HG03196 (cell line): Measurements from ENCODE around the gene DCPS.
"Not testable (repeated sequence)": the region's sequence is repeated elsewhere in the genome, so short reads cannot be mapped to it uniquely, and the experiment has no call there.

Experiments used
- ATAC-seq: cut with Tn5 transposase; IDR thresholded peaks from one replicate; pipeline ENCODE4 v1.9.1; 2021; ENCODE audit not compliant: unreplicated experiment

The DCPS gene

DNA sequence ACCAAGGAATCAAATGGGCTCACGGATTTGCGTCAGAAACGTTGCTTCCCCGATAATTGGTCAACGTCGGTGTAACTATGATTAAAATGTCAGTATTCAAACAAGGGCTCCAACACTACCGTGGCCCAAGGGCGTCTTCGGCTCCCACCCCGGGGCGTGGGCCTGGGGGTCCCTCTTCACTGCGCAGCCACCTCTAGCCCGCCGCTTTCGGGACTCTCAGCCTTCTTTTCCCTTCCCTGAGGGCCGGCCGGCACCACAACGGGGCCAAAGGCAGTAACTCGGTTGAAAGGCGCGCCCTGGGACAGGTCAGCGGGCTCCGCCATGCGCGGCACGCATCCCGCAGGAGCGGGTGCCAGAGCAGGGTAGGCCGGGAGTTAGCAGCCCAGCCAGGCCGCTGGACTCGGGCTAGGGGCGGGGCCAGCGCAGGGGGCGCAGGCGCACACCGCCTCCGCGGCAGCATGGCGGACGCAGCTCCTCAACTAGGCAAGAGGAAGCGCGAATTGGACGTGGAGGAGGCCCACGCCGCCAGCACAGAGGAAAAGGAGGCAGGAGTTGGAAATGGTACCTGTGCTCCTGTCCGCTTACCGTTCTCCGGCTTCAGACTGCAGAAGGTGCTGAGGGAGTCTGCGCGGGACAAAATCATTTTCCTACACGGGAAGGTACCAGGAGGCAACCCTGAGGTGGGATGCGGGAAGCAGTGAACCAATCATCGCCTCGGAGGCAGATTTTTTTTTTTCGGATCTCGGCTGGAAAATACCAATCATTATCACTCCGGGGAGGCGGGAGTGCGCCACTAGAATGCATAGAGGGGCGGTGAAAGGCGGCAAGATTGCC, at the start of gene DCPS:
Gene DCPS, plus strand, starts transcription at position 438 of the 834 bp plus-strand sequence. Its CDS starts 21 bp downstream, at position 459.
- ATAC-seq: peak; percentile 92

DNA sequence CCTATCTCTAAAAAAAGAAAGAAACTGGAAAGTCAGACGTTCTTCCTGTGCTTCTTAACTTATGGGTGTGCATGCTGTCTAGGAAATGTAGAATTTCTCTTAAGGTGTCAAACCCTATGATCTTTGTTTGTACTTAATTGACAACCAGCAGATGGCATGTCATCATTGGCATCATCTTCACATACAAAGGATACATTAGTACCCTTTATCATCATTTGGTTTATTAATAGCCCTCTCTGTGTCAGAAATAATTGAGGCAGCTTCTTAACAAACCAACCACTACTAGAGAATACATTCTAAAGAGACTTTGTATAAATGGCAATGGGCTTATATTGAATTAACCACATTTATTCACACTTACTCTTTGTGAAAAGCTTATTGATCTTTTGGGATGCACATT, 49.0 kb upstream of the DCPS start:
- no peak for ATAC-seq

DNA sequence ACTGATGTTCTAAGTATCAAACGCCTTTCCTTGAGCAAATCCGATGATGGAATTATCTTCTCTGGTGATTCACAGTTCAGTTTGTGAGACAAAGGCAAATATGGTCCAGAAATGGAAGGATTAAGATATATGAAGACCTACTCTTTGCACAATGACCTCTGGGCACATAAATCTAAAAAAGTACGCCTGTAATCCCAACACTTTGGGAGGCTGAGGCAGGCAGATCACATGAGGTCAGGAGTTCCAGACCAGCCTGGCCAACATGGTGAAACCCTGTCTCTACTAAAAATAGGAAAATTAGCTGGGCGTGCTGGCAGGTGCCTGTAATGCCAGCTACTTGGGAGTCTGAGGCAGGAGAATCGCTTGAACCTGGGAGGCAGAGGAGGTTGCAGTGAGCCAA, 48.4 kb upstream of the DCPS start:
- not testable (repeated sequence) for ATAC-seq

DNA sequence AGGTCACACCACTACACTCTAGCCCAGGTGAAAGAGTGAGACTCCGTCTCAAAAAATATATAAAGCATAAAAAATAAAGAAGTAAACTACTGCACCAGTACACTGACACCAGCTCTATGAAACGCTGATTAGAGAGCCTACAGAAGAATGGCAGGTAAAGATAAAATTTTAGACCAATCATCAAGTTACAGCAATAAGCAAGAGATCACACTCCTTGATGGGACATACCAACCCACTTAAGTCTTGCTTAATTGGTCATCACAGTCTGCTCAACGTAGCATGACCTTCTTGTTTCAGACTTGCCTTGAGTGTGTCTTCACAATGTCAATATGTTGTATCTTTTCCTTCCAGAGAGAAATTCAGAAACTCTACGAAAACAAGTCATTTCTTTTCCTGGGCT, 47.6 kb upstream of the DCPS start:
- ATAC-seq: no peak

GRCh38 chr11:126257144-126257543, 46.7 kb upstream of the DCPS start:
- no peak for ATAC-seq

GRCh38 chr11:126257764-126258163, 46.1 kb upstream of the DCPS start:
- ATAC-seq: no peak

DNA sequence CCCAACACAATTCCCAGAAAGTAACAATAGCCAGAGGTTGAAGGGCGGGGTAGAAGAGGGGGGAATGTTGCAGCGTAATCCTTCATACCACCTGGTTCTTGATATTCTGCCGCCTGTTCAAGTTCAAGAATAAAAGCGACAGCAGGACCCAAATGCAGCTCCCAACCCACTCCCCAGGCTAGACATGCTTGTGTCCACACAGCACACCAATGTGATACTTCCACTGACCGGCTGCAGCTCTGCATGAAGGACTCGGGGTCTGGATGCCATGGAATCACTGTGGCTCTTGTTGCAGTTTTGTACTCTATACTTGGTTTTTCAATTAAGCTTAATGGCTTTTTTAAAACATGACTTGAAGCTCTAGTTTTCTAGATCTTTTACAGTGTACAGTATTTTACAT, 41.6 kb upstream of the DCPS start:
- ATAC-seq: no peak

GRCh38 chr11:126263489-126263888, 40.4 kb upstream of the DCPS start:
- no peak for ATAC-seq

DNA sequence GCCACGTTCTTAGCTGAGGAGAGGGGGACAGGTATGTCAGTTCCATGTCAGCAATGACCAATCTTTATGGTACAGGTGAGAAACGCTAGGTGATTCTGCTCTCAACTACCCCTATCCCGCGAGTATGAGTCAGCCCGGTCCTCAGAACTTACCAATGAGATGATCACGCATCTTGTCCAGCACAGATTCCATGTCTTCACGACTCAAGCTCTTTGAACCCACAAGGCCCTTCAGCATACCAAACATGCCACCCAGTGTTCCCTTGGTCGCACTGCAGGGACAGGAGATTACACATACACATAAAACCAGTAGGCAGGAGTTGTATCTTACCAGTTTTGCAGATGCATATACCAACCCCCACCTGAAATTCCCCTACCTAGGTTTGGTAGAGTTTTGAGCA, 38.0 kb upstream of the DCPS start:
- no peak for ATAC-seq

- ATAC-seq: no peak
These were observed 36.2 kb upstream of the DCPS start for GRCh38 chr11:126267650-126268049.

GRCh38 chr11:126268361-126268707, 35.5 kb upstream of the DCPS start:
- ATAC-seq: no peak

- peak; percentile 99 for ATAC-seq
These were observed 34.9 kb upstream of the DCPS start, which contains the start of the genes FOXRED1 and SRPRA for GRCh38 chr11:126268708-126269579. TSS of gene FOXRED1 (plus strand) at chr11:126269154. CDS start at chr11:126269207, 53 bp downstream. TSS of gene SRPRA (minus strand) at chr11:126268895. CDS start at chr11:126268804, 91 bp downstream.

- ATAC-seq: no peak
These were observed 26.5 kb upstream of the DCPS start for GRCh38 chr11:126277322-126277721.

DNA sequence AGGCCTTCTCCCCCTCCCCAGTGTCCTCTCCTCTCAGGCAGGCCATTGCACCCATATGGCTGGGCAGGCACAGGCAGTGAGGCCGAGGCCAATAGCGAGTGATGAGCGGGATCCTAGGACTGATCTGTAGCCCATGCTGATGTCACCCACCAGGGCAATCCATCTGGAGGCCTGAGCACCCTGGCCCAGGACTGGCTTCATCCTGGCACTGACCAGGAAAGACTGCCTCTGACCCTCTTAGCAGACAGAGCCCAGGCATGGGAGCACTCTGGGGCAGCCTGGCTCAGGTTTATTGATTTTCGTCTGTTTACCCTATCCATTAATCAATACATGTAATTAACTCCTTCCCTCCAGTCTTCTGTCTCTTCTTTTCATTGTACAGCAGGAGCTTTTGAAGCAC, 26.1 kb upstream of the DCPS start:
- ATAC-seq: no peak

DNA sequence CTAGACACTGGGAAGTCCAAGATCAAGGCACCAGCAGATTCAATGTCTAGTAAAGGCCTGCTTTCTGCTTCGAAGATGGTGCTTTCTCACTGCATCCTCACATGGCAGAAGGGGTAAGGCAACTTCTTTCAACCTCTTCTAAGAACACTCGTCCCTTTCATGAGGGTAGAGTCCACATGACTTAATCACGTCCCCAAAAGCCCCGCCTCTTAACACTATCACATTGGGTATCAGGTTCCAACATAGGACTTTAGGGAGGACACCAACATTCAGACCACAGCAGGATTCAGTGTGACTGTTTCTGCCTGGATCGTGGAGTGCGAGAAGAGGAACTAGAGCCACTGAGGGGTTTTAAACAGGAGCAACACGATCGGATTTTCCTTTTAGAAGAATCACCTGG, 24.7 kb upstream of the DCPS start:
- no peak for ATAC-seq

DNA sequence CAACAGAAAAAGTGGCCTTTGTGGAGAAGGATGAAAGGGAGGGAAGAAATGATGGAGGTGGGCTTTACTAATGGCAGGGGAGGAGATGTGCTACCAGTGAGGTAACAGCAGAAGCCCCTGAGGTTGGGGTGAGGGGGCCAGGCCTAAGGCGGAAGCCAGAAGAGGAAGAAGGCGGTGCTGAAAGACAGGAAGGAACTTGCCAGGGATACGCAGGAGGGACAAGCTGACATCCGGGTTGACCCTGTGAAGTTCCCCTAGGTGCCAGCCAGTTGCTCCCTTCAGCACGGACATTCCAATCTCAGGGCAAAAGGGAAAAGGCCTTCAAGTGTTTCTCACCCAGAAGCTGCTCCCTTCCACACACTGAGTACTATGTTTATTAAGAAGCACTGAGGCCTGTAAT, 23.3 kb upstream of the DCPS start:
- ATAC-seq: no peak

DNA sequence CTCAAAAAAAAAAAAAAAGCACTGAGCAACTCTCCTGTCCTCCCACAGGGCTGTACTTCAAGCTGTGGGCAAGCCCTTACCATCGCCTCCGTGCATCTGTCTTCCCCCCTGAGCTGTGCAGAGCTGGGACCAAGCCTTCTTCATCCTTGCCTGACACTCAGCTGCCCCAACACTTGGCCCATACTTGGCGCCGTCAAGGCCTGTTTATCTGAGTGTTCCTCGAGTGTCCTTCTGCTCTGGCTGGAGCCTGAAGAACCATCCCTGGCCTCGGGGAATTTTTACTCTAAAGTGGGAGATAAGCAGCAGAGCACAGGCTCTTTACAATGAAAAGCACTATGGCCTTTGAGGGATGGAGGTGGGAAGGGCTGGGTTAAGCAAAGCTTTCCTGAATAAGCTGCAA, 22.6 kb upstream of the DCPS start:
- ATAC-seq: no peak

DNA sequence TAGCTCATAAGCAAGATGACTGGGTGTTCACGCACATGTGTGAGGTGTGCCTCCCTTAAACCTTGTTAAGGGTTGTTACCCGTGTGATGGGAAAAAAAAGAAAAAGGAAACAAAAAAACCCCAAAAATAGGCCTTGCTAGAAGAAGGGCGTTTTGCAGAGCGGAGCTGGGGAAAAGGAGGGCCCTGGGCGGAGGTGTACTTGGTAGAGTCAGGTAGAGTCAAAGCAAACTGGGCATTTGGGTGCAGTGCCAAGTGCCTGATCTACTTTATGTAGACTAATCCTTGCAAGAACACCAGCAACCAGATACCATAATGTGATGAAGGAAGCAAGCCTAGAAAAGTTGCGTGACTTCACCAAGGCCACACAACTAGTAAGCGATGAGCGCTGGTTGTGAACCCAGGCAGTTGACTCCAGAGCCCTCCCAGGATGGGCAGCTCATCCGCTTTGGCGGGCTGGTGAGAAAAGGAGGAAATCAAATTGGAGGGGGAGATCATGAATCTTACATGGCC, 22.1 kb upstream of the DCPS start:
- ATAC-seq: no peak

DNA sequence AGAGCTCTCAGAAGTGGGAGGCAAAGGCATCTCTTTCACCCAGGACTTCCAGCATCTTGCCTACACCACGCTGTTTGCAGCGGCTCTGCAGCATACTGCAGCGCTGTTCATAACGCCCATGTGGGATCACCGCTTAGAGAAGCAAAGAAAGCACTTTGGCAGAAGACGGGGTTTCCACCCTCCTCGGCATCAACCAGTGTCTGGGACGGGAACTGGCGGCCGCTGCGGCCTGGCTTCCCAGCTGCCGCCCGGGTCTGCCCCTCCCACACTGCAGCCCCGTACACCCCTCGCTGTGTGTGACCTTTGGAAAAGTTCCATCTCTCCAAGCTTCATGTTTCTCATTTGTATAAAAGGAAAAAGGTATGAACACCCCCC, 21.5 kb upstream of the DCPS start:
- ATAC-seq: no peak

DNA sequence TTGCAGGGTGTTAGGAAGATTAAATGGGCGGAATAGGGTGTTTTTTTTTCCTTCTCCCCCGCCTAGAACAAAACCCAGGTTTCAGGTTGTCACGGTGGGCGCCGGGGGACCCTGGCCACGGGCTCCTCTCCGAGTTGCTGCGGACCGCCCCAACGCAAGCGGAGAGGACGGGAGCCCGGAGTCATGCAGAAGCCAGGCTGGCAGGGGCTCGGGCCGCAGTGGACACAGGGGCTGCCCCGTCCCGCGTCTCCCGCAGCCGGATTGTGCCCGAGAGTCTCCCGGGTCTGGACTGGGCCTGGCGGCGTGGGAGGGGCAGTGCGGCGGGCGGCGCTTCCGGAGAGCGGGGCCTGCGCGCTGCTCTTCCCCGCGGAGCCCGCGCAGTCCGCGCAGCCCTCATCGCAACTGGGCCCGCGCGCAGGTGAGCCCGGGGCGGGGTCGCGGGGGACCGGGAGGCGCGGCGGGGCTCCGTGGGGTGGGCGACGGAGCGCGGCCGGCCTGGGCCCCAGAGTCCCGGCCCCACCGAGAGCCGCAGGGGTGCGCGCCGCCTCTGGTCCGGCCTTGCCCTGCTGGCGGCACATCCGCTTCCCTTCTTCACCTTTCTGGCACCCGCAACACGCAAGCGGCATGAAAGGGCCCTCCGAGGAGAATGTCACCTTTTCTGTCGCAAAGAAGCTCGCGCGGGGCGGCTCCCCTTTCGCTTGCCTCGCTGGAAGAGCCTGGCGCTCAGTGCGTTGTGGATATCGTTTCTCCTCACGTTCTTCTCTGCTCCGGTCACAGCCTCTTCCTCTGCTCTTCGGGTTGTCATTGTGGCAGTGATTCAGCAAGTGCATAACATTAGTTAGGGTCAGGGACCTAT, 20.9 kb upstream of the DCPS start, which contains the start of gene TIRAP:
Gene TIRAP, plus strand, starts transcription at position 358 of the 856 bp plus-strand sequence. CDS start 7,802 bp downstream, outside the sequence.
- peak; percentile 60 for ATAC-seq

- peak; percentile 40 for ATAC-seq
These were observed 19.0 kb upstream of the DCPS start for GRCh38 chr11:126284829-126285228.
